Stimulated activated CD4-positive, alpha-beta T cell treated with anti-CD3 and anti-CD28 coated beads, Interleukin-4, amount 100 ng/mL, for 48 hours (primary cell): Measurements from ENCODE around the gene NEIL1.

Experiments
- DNase-seq, 2 donors: peaks; one replicate each; pipeline ENCODE4 v3.0.0-alpha.2; 2020; ENCODE audit warnings: low read depth in 2 of 2

NEIL1 gene

GRCh38 chr15:75356517-75356916 is 9.7 kb downstream of the NEIL1 start:
- no peak for DNase-seq

GRCh38 chr15:75357976-75358673 is 11.3 kb downstream of the NEIL1 start:
- DNase-seq: no peak

GRCh38 chr15:75358771-75359536 is 12.1 kb downstream of the NEIL1 start:
- no peak for DNase-seq

DNA sequence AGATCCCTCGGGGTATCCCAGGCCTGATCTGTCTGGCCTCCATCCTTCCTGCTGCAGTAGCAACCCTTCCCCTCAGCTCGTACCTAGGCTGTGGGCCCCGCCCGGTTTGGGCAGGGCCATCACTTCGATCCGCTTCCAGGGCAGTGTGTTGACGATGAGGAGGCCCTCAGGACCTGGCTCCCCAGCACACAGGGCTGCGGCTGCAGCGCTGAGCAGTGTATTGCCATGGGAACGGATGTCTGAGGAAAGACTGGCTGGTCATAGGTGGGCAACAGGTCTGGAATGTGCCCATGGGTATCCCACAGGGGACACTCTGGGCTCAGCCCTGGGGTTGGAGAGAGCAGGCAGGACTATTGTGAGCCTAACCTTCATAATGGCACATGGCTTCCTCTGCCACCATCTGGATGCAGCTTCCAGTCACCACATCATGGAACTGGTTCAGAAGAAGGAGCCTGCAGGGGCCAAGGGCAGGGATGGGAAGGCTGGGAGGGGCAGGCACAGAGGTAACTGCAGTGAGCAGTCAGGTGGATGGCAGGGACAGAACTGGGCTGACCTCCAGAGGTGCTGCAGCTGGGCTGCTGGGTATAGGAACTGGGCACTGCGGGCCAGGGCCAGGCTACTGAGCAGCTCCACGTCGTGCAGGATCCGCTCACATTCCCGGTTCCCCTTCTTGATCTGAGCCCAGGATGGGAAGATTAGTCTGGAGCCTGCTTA is 12.9 kb downstream of the NEIL1 start:
- no peak for DNase-seq

DNA sequence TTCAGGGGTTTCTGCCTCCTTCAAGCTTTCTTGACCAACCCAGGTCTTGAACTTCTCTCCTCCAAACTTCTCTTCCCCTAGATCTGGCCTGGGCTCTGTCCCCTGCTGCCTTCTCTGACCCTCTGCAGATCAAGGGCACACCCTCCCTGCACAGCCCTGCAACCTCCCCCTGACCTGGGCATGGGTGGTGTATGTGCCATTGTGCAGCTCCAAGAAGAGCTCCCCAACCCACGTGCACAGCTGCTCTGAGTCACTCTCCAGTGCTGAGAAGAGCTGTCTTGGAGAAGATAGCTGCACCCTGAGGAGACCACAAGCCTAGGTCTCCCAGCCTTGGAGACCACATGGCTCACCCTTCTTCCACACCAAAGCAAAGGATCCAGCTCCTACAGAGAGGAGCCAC is 13.6 kb downstream of the NEIL1 start:
- no peak for DNase-seq

GRCh38 chr15:75360856-75361255 is 14.0 kb downstream of the NEIL1 start:
- DNase-seq: no peak

DNA sequence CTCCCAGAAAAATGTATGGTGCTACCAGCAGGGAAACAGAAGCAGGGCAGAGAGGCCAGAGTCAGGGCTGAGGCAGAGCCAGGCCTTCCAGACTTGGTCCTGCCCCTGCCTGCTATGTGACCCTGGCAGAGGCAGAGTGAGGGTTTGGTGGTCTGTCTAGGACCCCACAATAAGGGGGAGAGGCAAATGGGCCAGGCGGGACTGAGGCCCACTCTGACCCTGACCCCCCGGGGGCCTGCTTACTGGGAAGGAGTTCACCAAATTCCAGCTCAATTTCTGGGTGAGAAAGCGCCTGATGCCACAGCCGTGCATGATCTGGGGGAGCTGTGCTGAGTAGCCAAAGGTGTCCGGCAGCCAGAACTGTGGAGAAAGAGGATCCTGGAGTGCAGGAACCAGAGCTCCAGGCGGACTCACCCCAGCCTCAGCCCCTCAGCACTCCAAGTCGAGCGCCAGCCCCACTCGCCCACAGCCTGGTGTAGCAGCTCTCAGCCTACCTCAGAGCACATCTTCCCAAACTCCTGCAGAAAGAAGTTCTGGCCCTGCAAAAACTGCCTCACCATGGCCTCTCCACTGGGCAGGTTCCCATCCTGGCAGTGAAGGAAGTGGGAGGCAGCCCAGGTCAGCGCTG is 14.6 kb downstream of the NEIL1 start:
- DNase-seq: no peak

DNA sequence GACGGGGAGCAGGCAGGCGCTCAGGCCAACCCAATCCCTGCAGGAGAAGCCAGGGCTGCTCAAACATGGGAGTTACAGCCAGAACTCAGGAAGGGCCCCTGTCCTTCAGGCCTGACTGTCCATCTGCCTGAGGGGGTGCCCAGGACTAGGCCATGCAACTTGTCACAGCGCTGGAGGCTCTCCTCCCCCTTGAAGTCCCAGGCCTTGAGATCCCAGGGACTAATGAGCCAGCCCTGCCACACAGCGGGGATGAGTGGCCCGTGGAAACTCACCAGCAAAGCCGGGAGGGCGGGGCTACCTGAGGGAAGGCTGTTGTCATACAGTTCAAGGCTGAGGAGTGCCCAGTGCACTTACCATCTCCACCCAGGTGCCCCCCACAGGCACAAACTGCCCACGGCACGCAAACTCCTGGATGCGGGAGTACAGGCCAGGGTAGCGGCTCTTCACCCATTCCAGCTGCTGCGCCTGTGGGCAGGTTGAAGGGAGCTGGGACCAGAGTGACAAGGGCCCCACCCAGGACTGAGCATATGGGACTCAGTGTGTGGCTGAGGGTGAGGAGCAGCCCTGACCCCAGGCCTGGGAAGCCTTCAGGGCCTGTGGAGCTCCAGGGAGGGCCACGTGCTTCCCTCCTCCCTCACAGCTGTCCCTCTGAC is 15.3 kb downstream of the NEIL1 start:
- no peak for DNase-seq

DNA sequence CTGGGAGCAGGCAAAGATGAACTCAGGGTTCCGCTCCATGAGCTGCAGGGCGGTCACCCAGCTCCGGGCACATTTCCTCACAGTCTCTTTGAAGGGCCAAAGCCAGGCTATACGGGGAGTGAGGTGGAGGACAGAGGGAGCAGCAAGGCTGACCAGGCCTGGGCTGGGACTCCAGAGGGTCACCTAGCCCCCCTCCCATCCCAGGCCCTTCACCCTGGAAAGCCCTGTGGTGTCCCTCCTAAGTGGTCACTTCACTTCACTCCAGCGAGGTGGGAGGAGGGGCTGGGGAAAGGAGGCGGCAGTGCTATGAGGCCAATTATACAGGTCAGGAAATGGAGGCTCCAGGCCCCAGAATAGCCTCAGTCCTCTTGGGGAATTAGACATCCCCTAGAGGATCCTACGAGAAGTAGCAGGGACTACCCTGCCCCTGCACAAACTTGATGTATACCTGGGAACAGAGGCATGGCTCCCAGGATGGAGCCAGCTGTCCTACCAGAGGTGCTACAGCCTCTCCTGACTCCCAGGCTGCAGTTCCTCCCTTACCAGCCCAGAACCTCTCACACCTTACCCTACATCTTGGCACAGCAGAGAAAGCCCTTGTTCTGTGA is 15.9 kb downstream of the NEIL1 start:
- DNase-seq: no peak

DNA sequence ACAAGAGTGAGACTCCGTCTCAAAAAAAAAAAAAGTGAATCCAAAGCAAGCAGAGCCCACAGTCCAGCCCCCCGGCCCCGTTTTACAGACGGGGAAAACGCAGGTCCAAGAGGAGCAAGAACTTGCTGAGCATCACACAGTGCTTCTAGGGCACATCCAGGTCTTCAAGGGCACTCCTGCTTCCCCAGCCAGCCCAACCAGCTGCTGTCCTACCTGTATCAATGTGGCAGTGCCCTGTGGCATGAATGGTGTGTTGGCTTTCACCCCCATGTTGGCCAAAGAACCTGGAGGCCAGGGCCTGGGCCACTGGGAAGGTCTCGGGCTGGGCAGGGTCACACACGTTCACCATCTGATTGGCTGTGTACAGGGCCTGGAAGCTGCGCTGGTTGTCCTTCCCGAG is 16.9 kb downstream of the NEIL1 start:
- DNase-seq: no peak

- DNase-seq: no peak
These were observed 18.0 kb downstream of the NEIL1 start for GRCh38 chr15:75364881-75365280.

DNA sequence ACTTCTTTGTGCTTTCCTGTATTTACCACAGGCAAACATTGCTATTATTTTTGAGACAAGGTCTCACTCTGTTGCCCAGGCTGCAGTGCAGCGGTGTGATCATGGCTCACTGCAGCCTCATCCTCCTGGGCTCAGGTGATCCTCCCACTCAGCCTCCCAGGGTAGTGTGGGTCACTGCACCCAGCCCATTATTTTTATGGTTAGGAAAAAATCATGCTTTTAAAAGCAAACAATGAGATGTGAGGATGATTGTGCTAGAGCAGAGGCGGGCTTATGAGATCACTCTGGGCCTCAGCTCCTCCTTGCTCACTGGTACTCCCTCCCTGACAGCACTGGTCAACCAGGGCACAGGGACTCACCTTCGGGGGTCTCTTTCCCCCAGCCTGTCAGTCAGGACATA is 19.3 kb downstream of the NEIL1 start:
- DNase-seq: no peak

GRCh38 chr15:75367006-75367405 is 20.2 kb downstream of the NEIL1 start:
- DNase-seq: no peak

GRCh38 chr15:75367406-75367912 is 20.6 kb downstream of the NEIL1 start:
- DNase-seq: no peak

DNA sequence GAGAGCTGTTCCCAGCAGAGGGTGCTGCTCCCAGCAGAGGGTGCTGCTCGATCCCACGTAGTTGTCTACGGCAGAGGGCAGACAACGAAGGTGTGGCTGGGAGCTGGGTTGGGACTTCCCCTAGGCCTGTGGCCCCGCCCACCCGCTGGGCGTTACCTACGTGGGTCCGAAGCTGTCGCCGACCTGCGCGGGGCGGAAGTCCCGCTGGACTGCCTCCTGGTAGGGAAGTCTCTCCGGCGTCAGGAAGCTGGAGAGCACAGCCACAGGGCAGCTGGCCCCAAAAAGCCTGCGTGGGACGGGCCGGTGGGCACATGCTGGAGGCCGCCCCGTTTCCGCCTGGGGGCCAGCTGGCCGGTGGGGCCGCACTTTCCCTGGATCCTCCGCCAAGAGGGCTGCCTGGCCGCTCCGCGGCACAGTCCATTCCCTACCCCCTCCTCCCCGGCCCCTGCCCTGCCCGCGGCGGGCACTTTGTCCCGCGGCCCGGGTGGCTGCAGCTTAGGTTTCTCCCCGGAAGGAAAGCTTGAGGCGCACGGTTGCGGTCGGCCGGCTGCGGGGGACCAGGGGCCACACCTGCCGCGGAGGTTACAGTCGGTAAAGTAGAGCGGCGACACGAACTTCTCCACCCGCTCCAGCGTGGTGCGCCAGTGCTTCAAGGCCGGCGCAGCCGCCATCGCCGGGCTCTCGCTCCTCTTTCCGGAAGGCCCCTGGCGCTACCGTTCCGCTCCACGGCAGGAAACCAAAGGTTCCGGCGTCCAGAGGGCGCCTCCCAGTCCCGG is 21.3 kb downstream of the NEIL1 start, which contains the start of gene MAN2C1:
Gene MAN2C1 (minus strand): TSS at position 695 of the 776 bp plus-strand sequence. CDS start 24 bp downstream, at position 671.
- peak; percentile 92 to 95 for DNase-seq

GRCh38 chr15:75368689-75369239 is 21.9 kb downstream of the NEIL1 start:
- no peak for DNase-seq

- no peak for DNase-seq
These were observed 23.2 kb downstream of the NEIL1 start for GRCh38 chr15:75369897-75370581.

- DNase-seq: no peak
These were observed 24.6 kb downstream of the NEIL1 start for GRCh38 chr15:75371486-75371885.
